Astrocyte (in vitro differentiated cells and primary cell): Measurements from ENCODE around the gene TBC1D14.

ENCODE experiments used
- EZH2 ChIP-seq: IDR thresholded peaks from 2 replicates; pipeline ENCODE4 v1.6.1; 2012; ENCODE audit warnings: mild to moderate bottlenecking, low read length, inconsistent platforms; ENCODE audit not compliant: insufficient read depth
- TF ChIP-seq, protein P1 (sequence below): IDR thresholded peaks from 2 replicates; pipeline ENCODE4 v1.5.1; 2011; ENCODE audit warnings: low read depth, mild to moderate bottlenecking, inconsistent platforms, low read length, moderate library complexity; ENCODE audit not compliant: insufficient read depth

DNA sequence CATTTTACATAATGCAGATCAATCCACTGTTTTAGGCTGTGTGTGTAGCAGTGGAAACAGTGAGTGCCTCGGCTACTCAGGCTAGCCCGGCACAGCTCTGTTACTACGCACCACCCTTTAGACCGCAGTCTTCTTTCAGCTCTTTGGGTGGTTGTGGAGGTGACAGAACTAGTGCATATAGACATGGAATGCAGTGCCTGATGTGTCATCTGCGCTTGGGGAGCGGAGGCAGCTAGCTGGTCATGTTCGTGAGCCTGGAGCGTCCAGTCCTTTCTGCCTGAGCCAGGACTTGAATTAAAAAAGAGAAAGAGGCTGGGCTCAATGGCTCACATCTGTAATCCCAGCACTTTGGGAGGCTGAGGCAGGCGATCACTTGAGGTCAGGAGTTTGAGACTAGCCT lies 4.8 kb downstream of the TBC1D14 start:
- TF ChIP-seq, protein P1, sequence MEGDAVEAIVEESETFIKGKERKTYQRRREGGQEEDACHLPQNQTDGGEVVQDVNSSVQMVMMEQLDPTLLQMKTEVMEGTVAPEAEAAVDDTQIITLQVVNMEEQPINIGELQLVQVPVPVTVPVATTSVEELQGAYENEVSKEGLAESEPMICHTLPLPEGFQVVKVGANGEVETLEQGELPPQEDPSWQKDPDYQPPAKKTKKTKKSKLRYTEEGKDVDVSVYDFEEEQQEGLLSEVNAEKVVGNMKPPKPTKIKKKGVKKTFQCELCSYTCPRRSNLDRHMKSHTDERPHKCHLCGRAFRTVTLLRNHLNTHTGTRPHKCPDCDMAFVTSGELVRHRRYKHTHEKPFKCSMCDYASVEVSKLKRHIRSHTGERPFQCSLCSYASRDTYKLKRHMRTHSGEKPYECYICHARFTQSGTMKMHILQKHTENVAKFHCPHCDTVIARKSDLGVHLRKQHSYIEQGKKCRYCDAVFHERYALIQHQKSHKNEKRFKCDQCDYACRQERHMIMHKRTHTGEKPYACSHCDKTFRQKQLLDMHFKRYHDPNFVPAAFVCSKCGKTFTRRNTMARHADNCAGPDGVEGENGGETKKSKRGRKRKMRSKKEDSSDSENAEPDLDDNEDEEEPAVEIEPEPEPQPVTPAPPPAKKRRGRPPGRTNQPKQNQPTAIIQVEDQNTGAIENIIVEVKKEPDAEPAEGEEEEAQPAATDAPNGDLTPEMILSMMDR = no peak
- no peak for TF ChIP-seq EZH2
